SK-N-SH treated with all-trans-retinoic acid at 6 μM for 48 hours (cell line): ENCODE measurements around the gene NTM.

Source experiments
- ARNTL ChIP-seq: fragments of 450-650 bp; formaldehyde crosslinking; IDR thresholded peaks from 2 replicates; pipeline ENCODE4 v1.5.0; 2020; ENCODE audit warnings: low read depth, mild to moderate bottlenecking, moderate library complexity, borderline replicate concordance
- CSDC2 ChIP-seq: fragments of 250-450 bp; sonication (Bioruptor Pico); IDR thresholded peaks from 2 replicates; pipeline ENCODE4 v1.5.0; 2020; ENCODE audit warnings: mild to moderate bottlenecking, moderate library complexity
- ESRRG ChIP-seq: fragments of 250-450 bp; sonication (Bioruptor Pico); IDR thresholded peaks from 2 replicates; pipeline ENCODE4 v1.6.1; 2021; ENCODE audit warnings: mild to moderate bottlenecking
- PATZ1 ChIP-seq: fragments of 250-450 bp; sonication (Bioruptor Pico); IDR thresholded peaks from 2 replicates; pipeline ENCODE4 v1.8.0; 2020; ENCODE audit warnings: mild to moderate bottlenecking, moderate library complexity, borderline replicate concordance
- PPARA ChIP-seq: fragments of 250-450 bp; sonication (Bioruptor Pico); IDR thresholded peaks from 2 replicates; pipeline ENCODE4 v1.5.0; 2020; ENCODE audit warnings: mild to moderate bottlenecking, borderline replicate concordance
- ZFP3 ChIP-seq: fragments of 250-450 bp; sonication (Bioruptor Pico); IDR thresholded peaks from 2 replicates; pipeline ENCODE4 v1.5.0; 2020; ENCODE audit warnings: mild to moderate bottlenecking, moderate library complexity
- ZNF8 ChIP-seq: fragments of 450-650 bp; formaldehyde crosslinking; IDR thresholded peaks from 2 replicates; pipeline ENCODE4 v1.5.0; 2020; ENCODE audit warnings: mild to moderate bottlenecking, moderate library complexity

- TF ChIP-seq ESRRG: no peak
- TF ChIP-seq ZFP3 (CRISPR knock-in tag): no peak
- no peak for TF ChIP-seq ZNF8 (CRISPR knock-in tag)
- TF ChIP-seq PPARA: no peak
- no peak for TF ChIP-seq ARNTL
- TF ChIP-seq PATZ1 (CRISPR knock-in tag): no peak
- TF ChIP-seq CSDC2 (CRISPR knock-in tag): no peak
These were observed 883.3 kb downstream of the NTM start for GRCh38 chr11:132253469-132254264.
